A549 (cell line): Measurements from ENCODE around the gene HAAO. TPM values are rescaled to one million over a fixed set of nuclear protein-coding genes. Genes with fewer than 3 reads are reported as not detected.

Source experiments
- ATAC-seq, 2 experiments: fragments of 200-7000 bp in 1 of 2; fragments of >200 bp in 1 of 2; cut with Nextera tagmentation in 1 of 2; cut with Tn5 transposase in 1 of 2; 3 replicates each; pipeline versions ENCODE4 v1.8.0 to v1.9.1; 2018 to 2020; ENCODE audit warnings: mild to moderate bottlenecking in 1 of 2, moderate library complexity in 1 of 2
- CTCF ChIA-PET: fragments of 300-600 bp; sonication (Branson Sonifier 250); formaldehyde crosslinking; extraction: SDS; loops from one replicate; lab custom pipeline; 2021; ENCODE audit warnings: antibody characterized with exemption, inconsistent platforms; lab: Yijun Ruan, JAX
- POLR2A ChIA-PET: fragments of 350-600 bp; formaldehyde crosslinking; extraction: SDS; loops from one replicate; lab custom pipeline; 2021; ENCODE audit warnings: antibody characterized with exemption, inconsistent platforms; lab: Yijun Ruan, JAX
- DNase-seq, 2 experiments: peaks; one replicate each; pipeline versions ENCODE4 v3.0.0 to v3.0.0-alpha.2; 2011 to 2016; ENCODE audit warnings: low read depth in 1 of 2, low spot score in 1 of 2
- FAIRE-seq: peaks from 2 replicates; lab custom pipeline; 2011; peaks lifted over from hg19 to GRCh38; lab: Jason Lieb, UNC
- H3K27ac ChIP-seq, 2 experiments: fragments of >200 bp; sonication (Bioruptor Twin); formaldehyde crosslinking; 3 replicates each; pipeline ENCODE4 v1.5.1; 2016 to 2017
- H3K4me1 ChIP-seq: fragments of >200 bp; sonication (Bioruptor Twin); formaldehyde crosslinking; 3 replicates; pipeline ENCODE4 v1.6.1; 2016
- H3K4me2 ChIP-seq: fragments of >200 bp; sonication (Bioruptor Twin); formaldehyde crosslinking; 3 replicates; pipeline ENCODE4 v1.6.1; 2016
- H3K4me3 ChIP-seq: fragments of >200 bp; sonication (Bioruptor Twin); formaldehyde crosslinking; 3 replicates; pipeline ENCODE4 v1.5.1; 2016
- H3K9me3 ChIP-seq: fragments of >200 bp; sonication (Bioruptor Twin); formaldehyde crosslinking; 3 replicates; pipeline ENCODE4 v1.6.1; 2016
- BHLHE40 ChIP-seq: IDR thresholded peaks from 2 replicates; pipeline ENCODE4 v1.6.1; 2012; ENCODE audit warnings: low read depth, low read length, inconsistent platforms
- CBX2 ChIP-seq: fragments of 200-600 bp; sonication (generic); IDR thresholded peaks from 2 replicates; pipeline ENCODE4 v1.6.1; 2016; ENCODE audit warnings: low read depth, mild to moderate bottlenecking, borderline replicate concordance
- CHD4 ChIP-seq: fragments of 200-600 bp; sonication (generic); IDR thresholded peaks from 2 replicates; pipeline ENCODE4 v1.6.1; 2016; ENCODE audit warnings: antibody characterized with exemption, mild to moderate bottlenecking, borderline replicate concordance
- EHF ChIP-seq: fragments of 250-450 bp; sonication (Bioruptor Pico); IDR thresholded peaks from 2 replicates; pipeline ENCODE4 v1.5.0; 2020; ENCODE audit warnings: mild to moderate bottlenecking
- EP300 ChIP-seq, 2 experiments: fragments of >200 bp; sonication (Bioruptor Twin); formaldehyde crosslinking; IDR thresholded peaks; 2 replicates in 1 of 2; 3 replicates in 1 of 2; pipeline ENCODE4 v1.6.1; 2016 to 2017
- ESRRA ChIP-seq: fragments of 150-350 bp; IDR thresholded peaks from 2 replicates; pipeline ENCODE4 v1.6.1; 2014; ENCODE audit warnings: mild to moderate bottlenecking, low read length, borderline replicate concordance
- HEYL ChIP-seq: fragments of 250-450 bp; sonication (Bioruptor Pico); IDR thresholded peaks from 2 replicates; pipeline ENCODE4 v1.8.0; 2021; ENCODE audit warnings: mild to moderate bottlenecking, moderate library complexity
- MAFK ChIP-seq: fragments of 450-650 bp; IDR thresholded peaks from 2 replicates; pipeline ENCODE4 v1.6.1; 2014; ENCODE audit not compliant: partially characterized antibody
- MAZ ChIP-seq: fragments of 150-350 bp; IDR thresholded peaks from 2 replicates; pipeline ENCODE4 v1.6.1; 2014; ENCODE audit warnings: antibody characterized with exemption, low read depth, low read length, borderline replicate concordance
- PHF8 ChIP-seq: fragments of 200-600 bp; sonication (generic); IDR thresholded peaks from 2 replicates; pipeline ENCODE4 v1.6.1; 2016; ENCODE audit warnings: low read depth, mild to moderate bottlenecking, antibody characterized with exemption, moderate library complexity, borderline replicate concordance
- POLR2A ChIP-seq: IDR thresholded peaks from 2 replicates; pipeline ENCODE4 v1.6.1; 2012; ENCODE audit warnings: mild to moderate bottlenecking, low read length
- POLR2AphosphoS2 ChIP-seq: conservative IDR thresholded peaks from 2 replicates; pipeline ENCODE4 v1.6.1; 2012; ENCODE audit warnings: low read length, improper control_type of control experiment, inconsistent platforms
- RAD21 ChIP-seq, 2 experiments: fragments of >200 bp in 1 of 2; sonication (Bioruptor Twin) in 1 of 2; formaldehyde crosslinking in 1 of 2; IDR thresholded peaks in 1 of 2; conservative IDR thresholded peaks in 1 of 2; 2 replicates in 1 of 2; 3 replicates in 1 of 2; pipeline ENCODE4 v1.6.1; 2012 to 2018; ENCODE audit warnings: inconsistent platforms in 1 of 2
- RCOR1 ChIP-seq: fragments of 150-350 bp; IDR thresholded peaks from 2 replicates; pipeline ENCODE4 v1.6.1; 2014; ENCODE audit warnings: antibody characterized with exemption, low read length, low read depth
- SREBF2 ChIP-seq: fragments of 450-650 bp; IDR thresholded peaks from 2 replicates; pipeline ENCODE4 v1.6.1; 2014; ENCODE audit warnings: mild to moderate bottlenecking, moderate library complexity
- TP53 ChIP-seq: fragments of 250-450 bp; sonication (Bioruptor Pico); IDR thresholded peaks from 2 replicates; pipeline ENCODE4 v1.5.0; 2021; ENCODE audit warnings: mild to moderate bottlenecking, moderate library complexity
- ZC3H11A ChIP-seq: fragments of 450-650 bp; IDR thresholded peaks from 2 replicates; pipeline ENCODE4 v1.6.1; 2014; ENCODE audit warnings: antibody characterized with exemption, mild to moderate bottlenecking
- ZFP36 ChIP-seq: fragments of 450-650 bp; IDR thresholded peaks from 2 replicates; pipeline ENCODE4 v1.6.1; 2014; ENCODE audit warnings: borderline replicate concordance; ENCODE audit not compliant: partially characterized antibody
- ZNF302 ChIP-seq: fragments of 250-450 bp; sonication (Bioruptor Pico); IDR thresholded peaks from 2 replicates; pipeline ENCODE4 v1.9.0; 2021; ENCODE audit warnings: inconsistent platforms, mild to moderate bottlenecking, moderate library complexity
- WGBS: methylation state at CpG from one replicate; pipeline ENCODE4 v1.1.6; 2017; ENCODE audit errors: missing lambda C conversion rate; 5-methylcytosine and 5-hydroxymethylcytosine counted together
- polyA plus RNA-seq, 4 experiments: library from polyadenylated mRNA; depleted of rRNA in 3 of 4; stranded (reverse); fragments of >200 nt; fragmentation: RNase III in 1 of 4; extraction: RNeasy Plus Mini Kit Qiagen cat#74134 plus additional on column Dnase treatment in 1 of 4; gene quantifications; 2 replicates in 3 of 4; 3 replicates in 1 of 4; pipeline ENCODE4 v1.2.3, GENCODE V29; 2011 to 2017
- TF ChIP-seq, protein P1 (sequence below): IDR thresholded peaks from 2 replicates; pipeline ENCODE4 v1.6.1; 2012
- TF ChIP-seq, protein P2 (sequence below): fragments of >200 bp; sonication (Bioruptor Twin); formaldehyde crosslinking; IDR thresholded peaks from 3 replicates; pipeline ENCODE4 v1.6.1; 2016
- TF ChIP-seq, protein P3 (sequence below): fragments of 150-350 bp; IDR thresholded peaks from 2 replicates; pipeline ENCODE4 v1.6.1; 2014; ENCODE audit warnings: low read depth, mild to moderate bottlenecking, low read length

Gene HAAO
- polyA plus RNA-seq, 2 of the 4 experiments (the other 2 are of a cell fraction) = not detected

DNA sequence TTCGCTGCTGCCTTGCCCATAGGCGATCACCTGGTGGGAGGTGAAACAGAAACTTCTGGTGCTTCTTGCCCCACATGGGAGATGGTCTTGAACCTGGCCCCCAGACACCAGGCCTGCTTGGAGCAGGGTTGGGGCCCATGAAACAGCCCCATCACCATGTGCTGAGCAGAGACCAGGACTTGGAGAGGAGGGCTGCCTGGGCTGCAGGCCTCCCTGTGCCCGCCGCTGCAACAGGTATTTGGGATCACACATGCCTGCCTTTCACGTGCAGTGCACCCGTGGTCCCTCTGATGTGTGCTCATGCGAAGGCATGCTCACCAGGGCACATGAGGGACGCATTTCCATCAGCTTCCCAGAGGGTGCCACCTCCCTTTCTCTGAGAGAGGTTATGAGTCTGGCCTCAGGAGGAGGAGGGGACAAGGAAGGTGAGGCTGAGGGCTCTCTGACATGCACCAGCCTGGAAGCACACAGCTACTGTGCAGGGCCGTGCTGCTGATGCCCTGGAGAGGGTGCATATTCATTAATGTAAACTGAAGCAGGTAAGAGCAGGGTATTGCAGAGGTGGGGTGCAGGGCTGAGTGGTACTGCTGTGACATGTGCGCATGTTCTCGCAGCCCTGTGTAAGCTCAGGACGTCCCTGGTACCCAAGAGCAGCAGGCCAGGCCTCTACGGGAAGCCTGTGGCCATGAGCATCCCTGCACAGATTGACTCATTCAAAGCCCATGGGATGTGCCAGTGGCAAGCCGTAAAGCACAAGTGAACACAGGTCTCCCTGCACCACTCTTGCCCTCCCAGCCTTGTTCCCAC, 24.3 kb downstream of the HAAO start (continued):
- TF ChIP-seq, protein P1, sequence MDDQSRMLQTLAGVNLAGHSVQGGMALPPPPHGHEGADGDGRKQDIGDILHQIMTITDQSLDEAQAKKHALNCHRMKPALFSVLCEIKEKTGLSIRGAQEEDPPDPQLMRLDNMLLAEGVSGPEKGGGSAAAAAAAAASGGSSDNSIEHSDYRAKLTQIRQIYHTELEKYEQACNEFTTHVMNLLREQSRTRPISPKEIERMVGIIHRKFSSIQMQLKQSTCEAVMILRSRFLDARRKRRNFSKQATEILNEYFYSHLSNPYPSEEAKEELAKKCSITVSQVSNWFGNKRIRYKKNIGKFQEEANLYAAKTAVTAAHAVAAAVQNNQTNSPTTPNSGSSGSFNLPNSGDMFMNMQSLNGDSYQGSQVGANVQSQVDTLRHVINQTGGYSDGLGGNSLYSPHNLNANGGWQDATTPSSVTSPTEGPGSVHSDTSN = no peak
- no peak for TF ChIP-seq CHD4
- TF ChIP-seq ESRRA = no peak
- no peak for TF ChIP-seq ZFP36
- no peak for TF ChIP-seq SREBF2
- TF ChIP-seq MAZ = no peak
- TF ChIP-seq, all 56 proteins: peak for 0

DNA sequence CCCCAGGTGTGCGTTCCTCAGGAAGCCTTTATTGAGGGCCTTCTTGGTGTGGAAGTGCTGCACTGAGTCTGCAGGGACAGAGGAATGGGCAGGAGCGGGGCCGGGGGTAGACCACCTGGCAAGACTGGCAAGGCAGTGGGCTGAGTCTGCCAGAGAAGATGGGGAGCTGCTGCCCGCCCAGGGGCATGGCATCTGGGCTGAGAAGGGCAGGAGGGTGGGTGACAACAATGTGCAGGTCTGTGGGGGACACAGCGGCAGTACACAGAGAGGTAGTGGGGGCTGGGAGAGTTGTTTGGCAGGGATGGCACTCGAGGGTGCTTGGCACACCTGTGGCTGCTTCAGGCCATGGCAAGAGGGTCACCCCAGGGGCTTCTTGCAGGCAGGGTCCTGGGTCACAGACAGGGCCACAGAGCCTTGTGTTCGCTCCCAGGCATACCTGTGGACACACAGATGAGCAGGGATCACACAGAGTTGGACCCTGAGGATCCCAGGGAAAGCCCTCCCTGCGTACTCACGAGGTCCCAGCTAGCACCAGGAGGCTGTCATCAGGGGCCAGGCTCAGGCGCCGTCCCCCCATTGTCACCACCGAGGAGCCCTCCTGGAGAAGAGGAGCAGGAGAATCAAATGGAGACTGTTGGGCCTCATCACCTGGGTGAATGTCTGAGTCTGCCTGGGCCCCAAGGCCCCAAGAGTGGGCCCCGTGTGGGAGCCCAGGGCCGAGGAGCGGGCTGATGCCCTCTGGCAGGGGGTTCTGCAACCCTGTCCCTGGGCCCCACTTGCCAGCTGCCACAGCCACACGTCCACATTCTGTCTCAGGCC, 25.1 kb downstream of the HAAO start:
- FAIRE-seq = no peak
- H3K4me2 ChIP-seq = no peak overlapping the region
- ChIA-PET CTCF (interaction anchor here (1.3 to 2.0 kb wide), 2 partner anchors 9 to 62 kb away, joined by 4 read pairs; no protein-coding TSS in a partner anchor), POLR2A (interaction anchor here (1.2 kb wide), 1 partner anchor 43 kb away, joined by 4 read pairs; no protein-coding TSS in a partner anchor)
- no peak overlapping the region for H3K27ac ChIP-seq
- WGBS = 67% methylated on average over 16 of the region's 16 CpGs
- no peak overlapping the region for H3K4me3 ChIP-seq
- no peak for ATAC-seq
- H3K4me1 ChIP-seq = no peaks in the 10 kb centered on the region
- H3K9me3 ChIP-seq = no peaks in the 10 kb centered on the region
- DNase-seq = no peak
- no peak for TF ChIP-seq HEYL (CRISPR knock-in tag)
- TF ChIP-seq ZFP36 = no peak
- TF ChIP-seq, protein P2, sequence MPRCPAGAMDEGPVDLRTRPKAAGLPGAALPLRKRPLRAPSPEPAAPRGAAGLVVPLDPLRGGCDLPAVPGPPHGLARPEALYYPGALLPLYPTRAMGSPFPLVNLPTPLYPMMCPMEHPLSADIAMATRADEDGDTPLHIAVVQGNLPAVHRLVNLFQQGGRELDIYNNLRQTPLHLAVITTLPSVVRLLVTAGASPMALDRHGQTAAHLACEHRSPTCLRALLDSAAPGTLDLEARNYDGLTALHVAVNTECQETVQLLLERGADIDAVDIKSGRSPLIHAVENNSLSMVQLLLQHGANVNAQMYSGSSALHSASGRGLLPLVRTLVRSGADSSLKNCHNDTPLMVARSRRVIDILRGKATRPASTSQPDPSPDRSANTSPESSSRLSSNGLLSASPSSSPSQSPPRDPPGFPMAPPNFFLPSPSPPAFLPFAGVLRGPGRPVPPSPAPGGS = no peak
- TF ChIP-seq TP53 (CRISPR knock-in tag) = no peak
- TF ChIP-seq POLR2A = no peak
- TF ChIP-seq BHLHE40 = no peak
- no peak for TF ChIP-seq RAD21 (conservative IDR thresholded peaks at IDR 0.05 in 1 of 2, IDR thresholded peaks at IDR 0.05 in 1 of 2)
- TF ChIP-seq POLR2AphosphoS2 = no peak
- no peak for TF ChIP-seq CBX2
- no peak for TF ChIP-seq ZC3H11A
- TF ChIP-seq ESRRA = no peak
- no peak for TF ChIP-seq EHF (CRISPR knock-in tag)
- TF ChIP-seq EP300 (IDR thresholded peaks at IDR 0.05) = no peak
- no peak for TF ChIP-seq ZNF302 (CRISPR knock-in tag)

DNA sequence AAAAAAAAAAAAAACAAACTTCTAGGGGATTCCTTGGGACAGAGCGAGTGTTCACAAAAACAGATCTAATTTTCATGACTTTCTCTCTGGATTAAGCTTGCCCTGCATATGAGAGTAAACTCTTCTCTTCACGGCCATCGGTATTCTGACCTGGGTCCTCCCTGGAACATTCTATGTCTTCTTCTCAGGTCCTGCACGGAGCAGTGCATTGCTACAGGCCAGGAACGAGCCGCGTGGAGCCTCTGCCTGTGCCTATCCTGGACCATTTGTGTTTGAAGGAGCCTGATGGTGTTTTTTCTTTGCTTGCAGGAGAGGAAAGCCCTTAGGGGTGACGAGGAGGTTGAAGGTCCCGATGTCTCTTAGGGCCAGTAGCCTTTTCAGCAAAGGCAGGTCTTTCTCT, 26.7 kb downstream of the HAAO start:
- H3K4me3 ChIP-seq = no peak overlapping the region
- H3K9me3 ChIP-seq = no peaks in the 10 kb centered on the region
- 89% methylated on average over 9 of the region's 9 CpGs for WGBS
- ChIA-PET CTCF (interaction anchor here (1.3 to 1.7 kb wide), 3 partner anchors 7 to 29 kb away, joined by 3 to 4 read pairs (median 4); no protein-coding TSS in a partner anchor), POLR2A (no interaction called here)
- no peak overlapping the region for H3K4me2 ChIP-seq
- no peak overlapping the region for H3K27ac ChIP-seq
- FAIRE-seq (no peak), ATAC-seq (no peak), DNase-seq (no peak)
- TF ChIP-seq, protein P3, sequence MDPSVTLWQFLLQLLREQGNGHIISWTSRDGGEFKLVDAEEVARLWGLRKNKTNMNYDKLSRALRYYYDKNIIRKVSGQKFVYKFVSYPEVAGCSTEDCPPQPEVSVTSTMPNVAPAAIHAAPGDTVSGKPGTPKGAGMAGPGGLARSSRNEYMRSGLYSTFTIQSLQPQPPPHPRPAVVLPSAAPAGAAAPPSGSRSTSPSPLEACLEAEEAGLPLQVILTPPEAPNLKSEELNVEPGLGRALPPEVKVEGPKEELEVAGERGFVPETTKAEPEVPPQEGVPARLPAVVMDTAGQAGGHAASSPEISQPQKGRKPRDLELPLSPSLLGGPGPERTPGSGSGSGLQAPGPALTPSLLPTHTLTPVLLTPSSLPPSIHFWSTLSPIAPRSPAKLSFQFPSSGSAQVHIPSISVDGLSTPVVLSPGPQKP = no peak
- TF ChIP-seq MAFK = no peak
- no peak for TF ChIP-seq TP53 (CRISPR knock-in tag)
- no peak for TF ChIP-seq PHF8
- TF ChIP-seq RCOR1 = no peak
- no peaks in the 10 kb centered on the region for H3K4me1 ChIP-seq
